Coronary artery (tissue), 2 donors: ENCODE data around the gene CDCA7.
"Not testable (repeated sequence)": the region's sequence is repeated elsewhere in the genome, so short reads cannot be mapped to it uniquely, and the experiment has no call there.

Source experiments
- DNase-seq: peaks from one replicate; pipeline ENCODE4 v3.0.0-alpha.2; 2017; ENCODE audit warnings: low spot score
- H3K27ac ChIP-seq, 2 donors: fragments of 200-600 bp; sonication (generic); one replicate each; pipeline ENCODE4 v1.5.1; 2016 to 2019
- H3K4me3 ChIP-seq: fragments of 200-600 bp; sonication (generic); 2 replicates; pipeline ENCODE4 v1.5.1; 2016; ENCODE audit warnings: mild to moderate bottlenecking, moderate library complexity
- CTCF ChIP-seq: fragments of 200-600 bp; sonication (generic); IDR thresholded peaks from one replicate; pipeline ENCODE4 v1.5.1; 2019; ENCODE audit warnings: antibody characterized with exemption

Gene CDCA7

GRCh38 chr2:173358616-173359015, 3.9 kb downstream of the CDCA7 start:
- no peak for DNase-seq
- no peak overlapping the region for H3K27ac ChIP-seq
- no peak for TF ChIP-seq CTCF
- H3K4me3 ChIP-seq = no peak overlapping the region

- no peak for DNase-seq
- H3K27ac ChIP-seq = no peak overlapping the region
- no peak overlapping the region for H3K4me3 ChIP-seq
- no peak for TF ChIP-seq CTCF
These were observed 4.6 kb downstream of the CDCA7 start for GRCh38 chr2:173359231-173359630.

GRCh38 chr2:173370198-173370597, 15.5 kb downstream of the CDCA7 start:
- no peak overlapping the region for H3K27ac ChIP-seq
- no peak overlapping the region for H3K4me3 ChIP-seq
- no peak for TF ChIP-seq CTCF
- DNase-seq = no peak

GRCh38 chr2:173371023-173371422, 16.4 kb downstream of the CDCA7 start:
- TF ChIP-seq CTCF = no peak
- no peak overlapping the region for H3K4me3 ChIP-seq
- no peak for DNase-seq
- no peak overlapping the region for H3K27ac ChIP-seq

GRCh38 chr2:173373290-173373689, 18.6 kb downstream of the CDCA7 start:
- Histone ChIP-seq H3K4me3 (no peak overlapping the region), H3K27ac (no peak overlapping the region)
- no peak for DNase-seq
- no peak for TF ChIP-seq CTCF

- no peak for TF ChIP-seq CTCF
These were observed 20.0 kb downstream of the CDCA7 start for GRCh38 chr2:173374634-173375033.

GRCh38 chr2:173385534-173385933, 30.9 kb downstream of the CDCA7 start:
- H3K27ac ChIP-seq, H3K4me3 ChIP-seq, DNase-seq: not testable (repeated sequence)

More at GRCh38 chr2:173374634-173375033, 20.0 kb downstream of the CDCA7 start:
- no peak for DNase-seq
- no peak overlapping the region for H3K27ac ChIP-seq
- H3K4me3 ChIP-seq = no peak overlapping the region
